H1 (cell line): ENCODE data around the gene CXCL14. TPM values are rescaled to one million over a fixed set of nuclear protein-coding genes. Genes with fewer than 3 reads are reported as not detected.

ENCODE experiments used
- ATF2 ChIP-seq: IDR thresholded peaks from 2 replicates; pipeline ENCODE4 v1.6.1; 2012; ENCODE audit warnings: low read length, inconsistent platforms
- CHD7 ChIP-seq: fragments of 300-600 bp; sonication (generic); IDR thresholded peaks from 2 replicates; pipeline ENCODE4 v1.7.1; 2012; ENCODE audit warnings: low read length, moderate library complexity, mild to moderate bottlenecking, inconsistent platforms; ENCODE audit not compliant: insufficient replicate concordance
- JUND ChIP-seq: IDR thresholded peaks from 2 replicates; pipeline ENCODE4 v1.6.1; 2011; ENCODE audit warnings: mild to moderate bottlenecking, improper control_type of control experiment, low read length
- polyA plus RNA-seq, 7 experiments: library from polyadenylated mRNA; depleted of rRNA in 3 of 7; stranded (reverse) in 5 of 7; unstranded in 2 of 7; fragments of >200 nt in 5 of 7; fragments of 200-250 nt in 2 of 7; gene quantifications; 1 replicate in 5 of 7; 2 replicates in 1 of 7; 4 replicates in 1 of 7; pipeline versions ENCODE4 v1.2.1 to v1.2.3, GENCODE V29; 2011 to 2013; ENCODE audit warnings: missing spikeins in 2 of 7, mixed read lengths in 2 of 7
- total RNA-seq: library from RNA; stranded (reverse); fragmentation: NEBNext Ultra II Directional; extraction: Animal tissue kit (Norgen Biotek cat#: 25700); gene quantifications from 2 replicates; pipeline ENCODE4 v1.2.1, GENCODE V29; 2021

Gene CXCL14
- total and polyA plus RNA-seq, 2 of the 8 experiments (the other 6 are each of a cell fraction or from before 2014, with no cell fraction given): 1.5 to 1.8 TPM

GRCh38 chr5:135546101-135546500 is 32.7 kb downstream of the CXCL14 start (continued):
- TF ChIP-seq CHD7 (no peak), ATF2 (no peak), JUND (no peak)
- TF ChIP-seq, all 59 proteins: peak for 0
